Tibial artery (tissue), 4 donors: ENCODE results near the gene TUBGCP2.

Source experiments
- DNase-seq, 2 donors: peaks; one replicate each; pipeline ENCODE4 v3.0.0-alpha.2; 2019
- H3K27ac ChIP-seq, 2 donors: fragments of 200-600 bp; sonication (generic) in 1 of 2; 1 replicate in 1 of 2; 2 replicates in 1 of 2; pipeline ENCODE4 v1.5.1; 2018 to 2019; ENCODE audit warnings: mild to moderate bottlenecking in 1 of 2
- H3K27me3 ChIP-seq, 2 donors: fragments of 200-600 bp; sonication (generic) in 1 of 2; one replicate each; pipeline versions ENCODE4 v1.5.1 to v1.6.0; 2016 to 2019
- H3K36me3 ChIP-seq, 3 donors: fragments of 200-600 bp; sonication (generic) in 2 of 3; one replicate each; pipeline ENCODE4 v1.5.1; 2016 to 2019; ENCODE audit warnings: mild to moderate bottlenecking in 2 of 3
- H3K4me1 ChIP-seq, 4 donors: fragments of 200-600 bp; sonication (generic) in 2 of 4; 1 replicate in 3 of 4; 2 replicates in 1 of 4; pipeline ENCODE4 v1.5.1; 2016 to 2019
- H3K4me3 ChIP-seq, 2 donors: fragments of 200-600 bp; sonication (generic) in 1 of 2; 1 replicate in 1 of 2; 2 replicates in 1 of 2; pipeline ENCODE4 v1.5.1; 2018 to 2019; ENCODE audit warnings: mild to moderate bottlenecking in 2 of 2
- H3K9me3 ChIP-seq, 3 donors: fragments of 200-600 bp; sonication (generic) in 1 of 3; one replicate each; pipeline ENCODE4 v1.5.1; 2016 to 2019
- intact Hi-C: fragments of 100-400 bp; cut with DNase I; formaldehyde crosslinking; loops from one replicate; pipeline ENCODE4 v1.15.0; 2023; ENCODE audit warnings: low total_unique reads
- TF ChIP-seq, protein P1 (sequence below), 2 experiments: fragments of 200-600 bp in 1 of 2; fragments of 450-650 bp in 1 of 2; IDR thresholded peaks; one replicate each; pipeline ENCODE4 v1.5.1; 2017 to 2019; ENCODE audit warnings: antibody characterized with exemption in 2 of 2, mild to moderate bottlenecking in 1 of 2, moderate library complexity in 1 of 2

TUBGCP2 gene

DNA sequence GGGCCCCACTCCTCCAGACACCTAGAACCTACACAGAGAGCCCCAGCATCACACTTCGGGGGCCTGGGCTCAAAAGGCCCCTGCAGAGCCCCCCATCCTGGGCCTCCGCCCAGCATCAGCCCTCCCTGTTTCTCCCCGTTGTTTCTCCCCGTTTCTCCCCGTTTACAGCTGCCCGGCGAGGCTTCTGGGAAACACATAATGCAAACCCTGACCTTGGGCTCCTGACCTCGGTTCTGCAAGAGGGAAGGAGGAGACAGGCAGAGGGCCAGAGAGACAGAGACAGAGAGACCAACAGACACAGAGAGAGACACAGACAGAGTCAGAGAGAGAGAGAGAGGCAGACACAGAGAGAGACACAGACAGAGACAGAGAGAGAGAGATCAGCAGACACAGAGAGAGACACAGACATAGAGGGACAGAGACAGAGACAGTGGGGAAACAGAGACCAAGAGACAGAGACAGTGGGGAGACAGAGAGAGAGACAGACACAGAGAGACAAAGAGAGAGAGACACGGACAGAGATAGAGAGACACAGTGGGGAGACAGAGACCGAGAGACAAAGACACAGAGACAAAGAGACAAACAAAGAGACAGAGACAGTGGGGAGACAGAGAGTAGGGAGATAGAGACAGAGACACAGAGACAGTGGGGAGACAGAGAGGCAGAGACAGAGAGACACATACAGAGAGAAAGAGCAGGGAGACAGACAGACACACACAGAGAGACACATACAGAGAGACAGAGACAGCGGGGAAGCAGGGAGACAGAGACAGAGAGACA, 58.5 kb downstream of the TUBGCP2 start:
- H3K27ac ChIP-seq: no peak overlapping the region

DNA sequence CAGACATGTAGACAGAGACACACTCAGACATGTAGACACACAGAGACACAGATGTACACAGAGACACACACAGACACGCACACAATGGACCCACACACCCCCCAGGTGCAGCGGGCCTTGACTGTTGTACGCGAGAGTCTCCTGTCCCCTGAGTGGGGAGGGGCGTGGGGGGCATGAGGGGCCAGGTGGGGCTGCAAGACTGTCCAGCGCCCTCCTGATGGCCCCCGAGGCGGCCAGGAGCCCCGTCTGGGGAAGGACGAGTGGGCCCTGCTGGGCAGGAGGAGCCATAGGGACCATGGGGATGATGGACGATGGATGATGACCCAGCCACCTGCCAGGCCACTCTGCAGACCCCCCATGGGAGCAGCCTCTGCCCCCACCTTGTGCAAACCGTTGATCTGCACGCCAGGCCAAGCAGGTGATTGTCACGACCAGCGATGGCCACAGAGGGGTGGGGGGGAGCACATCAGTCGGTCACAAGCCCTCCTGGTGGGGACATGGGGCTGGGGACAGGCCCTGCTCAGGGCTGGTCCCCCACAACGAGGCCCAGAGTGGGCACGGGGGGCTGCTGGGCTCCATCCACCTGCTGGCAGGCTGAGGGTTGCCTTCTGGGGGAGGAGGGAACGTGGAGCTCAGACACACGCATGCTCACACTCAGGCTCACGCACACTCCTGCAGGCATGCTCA, 59.4 kb downstream of the TUBGCP2 start:
- intact Hi-C loops: no loop called here
- TF ChIP-seq, protein P1, sequence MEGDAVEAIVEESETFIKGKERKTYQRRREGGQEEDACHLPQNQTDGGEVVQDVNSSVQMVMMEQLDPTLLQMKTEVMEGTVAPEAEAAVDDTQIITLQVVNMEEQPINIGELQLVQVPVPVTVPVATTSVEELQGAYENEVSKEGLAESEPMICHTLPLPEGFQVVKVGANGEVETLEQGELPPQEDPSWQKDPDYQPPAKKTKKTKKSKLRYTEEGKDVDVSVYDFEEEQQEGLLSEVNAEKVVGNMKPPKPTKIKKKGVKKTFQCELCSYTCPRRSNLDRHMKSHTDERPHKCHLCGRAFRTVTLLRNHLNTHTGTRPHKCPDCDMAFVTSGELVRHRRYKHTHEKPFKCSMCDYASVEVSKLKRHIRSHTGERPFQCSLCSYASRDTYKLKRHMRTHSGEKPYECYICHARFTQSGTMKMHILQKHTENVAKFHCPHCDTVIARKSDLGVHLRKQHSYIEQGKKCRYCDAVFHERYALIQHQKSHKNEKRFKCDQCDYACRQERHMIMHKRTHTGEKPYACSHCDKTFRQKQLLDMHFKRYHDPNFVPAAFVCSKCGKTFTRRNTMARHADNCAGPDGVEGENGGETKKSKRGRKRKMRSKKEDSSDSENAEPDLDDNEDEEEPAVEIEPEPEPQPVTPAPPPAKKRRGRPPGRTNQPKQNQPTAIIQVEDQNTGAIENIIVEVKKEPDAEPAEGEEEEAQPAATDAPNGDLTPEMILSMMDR (IDR thresholded peaks at IDR 0.05): no peak

More for the DNA sequence above, 58.5 kb downstream of the TUBGCP2 start:
- Histone ChIP-seq H3K36me3 (no peaks in the 10 kb centered on the region), H3K27me3 (peaks cover 0 to 79% of the 10 kb centered on the region in 2 donors), H3K4me1 (no peaks in the 10 kb centered on the region), H3K4me3 (no peak overlapping the region), H3K9me3 (no peaks in the 10 kb centered on the region)
- TF ChIP-seq, protein P1 (IDR thresholded peaks at IDR 0.05): no peak
- intact Hi-C loops: no loop called here
- DNase-seq: no peak

DNA sequence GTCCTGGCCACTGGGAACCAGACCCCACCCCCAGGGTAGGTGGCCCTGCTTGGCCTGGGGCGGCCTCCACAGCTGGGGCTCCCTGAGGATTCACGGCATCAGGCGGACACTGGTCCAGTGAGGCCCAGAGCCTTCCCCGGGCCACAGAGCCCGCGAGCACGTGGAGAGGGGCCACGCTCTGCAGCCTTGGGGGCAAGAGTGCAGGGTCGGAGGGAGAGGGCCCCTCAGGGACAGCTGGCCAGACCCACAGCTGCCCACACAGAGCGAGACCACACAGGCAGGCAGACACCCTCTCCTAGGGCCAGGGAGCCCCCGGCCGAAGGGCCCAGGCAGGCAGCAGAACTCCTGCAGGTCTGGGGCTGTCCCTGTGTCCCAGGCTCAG, 60.3 kb downstream of the TUBGCP2 start:
- H3K4me3 ChIP-seq: no peak overlapping the region
- H3K9me3 ChIP-seq: no peaks in the 10 kb centered on the region
- no peaks in the 10 kb centered on the region for H3K4me1 ChIP-seq
- no peak for DNase-seq
- no peaks in the 10 kb centered on the region for H3K36me3 ChIP-seq
- no peak overlapping the region for H3K27ac ChIP-seq
- H3K27me3 ChIP-seq: peaks cover 0 to 91% of the 10 kb centered on the region in 2 donors
- intact Hi-C loops: no loop called here
- TF ChIP-seq, protein P1 (IDR thresholded peaks at IDR 0.05): no peak

More for the DNA sequence above, 59.4 kb downstream of the TUBGCP2 start:
- no peaks in the 10 kb centered on the region for H3K36me3 ChIP-seq
- H3K27me3 ChIP-seq: peaks cover 0 to 82% of the 10 kb centered on the region in 2 donors
- no peak for DNase-seq
- H3K4me3 ChIP-seq: no peak overlapping the region
- no peaks in the 10 kb centered on the region for H3K9me3 ChIP-seq
- no peak overlapping the region for H3K27ac ChIP-seq
- no peaks in the 10 kb centered on the region for H3K4me1 ChIP-seq

DNA sequence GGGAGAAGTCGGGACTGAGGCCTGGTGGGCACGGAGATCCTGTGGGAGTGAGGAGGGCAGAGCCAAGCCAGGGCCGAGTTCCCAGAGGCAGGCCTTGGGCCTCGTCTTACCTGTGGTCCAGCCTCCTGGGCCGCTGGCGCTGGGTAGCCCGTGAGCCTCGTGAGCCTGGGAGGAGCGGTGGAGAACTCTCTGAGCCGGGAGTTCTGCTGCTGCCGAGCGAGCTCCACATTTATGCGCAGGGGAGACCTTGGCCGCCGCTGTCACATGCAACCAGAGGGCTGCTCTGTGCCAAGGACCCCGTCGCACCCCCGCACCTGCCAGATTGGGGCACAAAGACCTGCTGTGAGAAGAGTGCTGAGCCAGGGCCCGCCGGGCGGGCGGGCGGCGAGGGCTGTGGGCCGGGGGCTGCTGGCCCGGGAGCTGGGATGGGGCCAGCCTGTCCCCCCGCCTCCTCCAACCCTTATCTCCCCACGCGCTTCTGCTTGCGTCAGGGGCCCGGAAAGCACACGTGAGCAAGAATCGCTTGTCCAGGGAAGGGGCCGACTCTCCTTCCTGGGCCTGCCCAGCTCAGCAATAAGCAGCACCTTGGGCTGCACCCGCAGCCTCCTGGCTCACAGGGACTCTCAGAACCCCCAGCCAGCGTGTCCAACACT, 60.9 kb downstream of the TUBGCP2 start:
- intact Hi-C loops: no loop called here
- no peak for DNase-seq
- Histone ChIP-seq H3K4me3 (no peak overlapping the region), H3K4me1 (no peaks in the 10 kb centered on the region), H3K27ac (no peak overlapping the region), H3K9me3 (no peaks in the 10 kb centered on the region), H3K27me3 (peaks cover 0 to 95% of the 10 kb centered on the region in 2 donors), H3K36me3 (no peaks in the 10 kb centered on the region)
- TF ChIP-seq, protein P1 (IDR thresholded peaks at IDR 0.05): no peak

DNA sequence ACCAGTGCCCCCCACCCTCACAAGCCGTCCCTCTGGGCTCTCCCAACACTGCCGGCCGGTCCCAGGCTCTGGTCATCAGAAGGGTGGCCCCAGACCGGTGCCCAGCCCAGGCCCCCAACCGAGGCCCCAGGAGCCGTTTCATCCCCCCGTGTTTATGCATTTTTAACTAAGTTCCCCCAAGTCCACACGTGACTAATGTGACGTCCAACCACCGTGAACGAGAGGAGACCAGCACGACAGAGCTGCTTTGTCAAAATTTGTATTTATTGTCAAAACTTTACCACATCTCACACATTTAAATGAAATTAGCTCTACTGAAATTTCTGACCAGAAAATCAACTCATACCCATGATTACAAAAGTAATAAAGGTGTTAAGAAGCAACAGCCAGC, 62.4 kb downstream of the TUBGCP2 start:
- TF ChIP-seq, protein P1 (IDR thresholded peaks at IDR 0.05): no peak
- H3K27ac ChIP-seq: no peak overlapping the region
- no peaks in the 10 kb centered on the region for H3K9me3 ChIP-seq
- H3K4me1 ChIP-seq: no peaks in the 10 kb centered on the region
- no peak for DNase-seq
- no peaks in the 10 kb centered on the region for H3K36me3 ChIP-seq
- intact Hi-C loops: no loop called here
- no peak overlapping the region for H3K4me3 ChIP-seq
- H3K27me3 ChIP-seq: peaks cover 0 to 95% of the 10 kb centered on the region in 2 donors
